Spinal cord (tissue), 10 donors: ENCODE results near the gene CD93. TPM values are rescaled to one million over a fixed set of nuclear protein-coding genes. Genes with fewer than 3 reads are reported as not detected.

Source experiments
- DNase-seq, 6 donors: peaks; one replicate each; pipeline versions ENCODE4 v3.0.0 to v3.0.0-alpha.2; 2013 to 2015; ENCODE audit warnings: low spot score in 6 of 6, low read depth in 4 of 6
- H3K27ac ChIP-seq: one replicate; pipeline ENCODE4 v1.5.1; 2013; ENCODE audit warnings: low read depth, low read length, control low read depth
- H3K27me3 ChIP-seq: one replicate; pipeline ENCODE4 v1.6.1; 2013; ENCODE audit warnings: low read length; ENCODE audit not compliant: control insufficient read depth, insufficient read depth
- H3K36me3 ChIP-seq: one replicate; pipeline ENCODE4 v1.6.1; 2013; ENCODE audit warnings: low read length; ENCODE audit not compliant: control insufficient read depth, insufficient read depth
- H3K4me1 ChIP-seq: one replicate; pipeline ENCODE4 v1.6.1; 2013; ENCODE audit warnings: low read length; ENCODE audit not compliant: control insufficient read depth, insufficient read depth
- H3K4me3 ChIP-seq: one replicate; pipeline ENCODE4 v1.5.1; 2013; ENCODE audit warnings: low read depth, low read length, control low read depth
- H3K9me3 ChIP-seq: one replicate; pipeline ENCODE4 v1.6.1; 2013; ENCODE audit warnings: low read length; ENCODE audit not compliant: control insufficient read depth, insufficient read depth
- WGBS: methylation state at CpG from one replicate; pipeline ENCODE4 v1.1.5; 2013; ENCODE audit warnings: missing lambda C conversion rate; ENCODE audit not compliant: insufficient coverage; 5-methylcytosine and 5-hydroxymethylcytosine counted together
- polyA plus RNA-seq, 2 donors: library from polyadenylated mRNA; unstranded; fragments of 120-200 nt; gene quantifications; one replicate each; pipeline ENCODE4 v1.2.1, GENCODE V29; 2013; ENCODE audit not compliant: insufficient read length in 2 of 2
- total RNA-seq, 2 donors: library from RNA; depleted of rRNA in 1 of 2; stranded (reverse); fragments of 120-200 nt in 1 of 2; fragments of >200 nt in 1 of 2; gene quantifications; one replicate each; pipeline versions ENCODE4 v1.2.3 to v1.2.4, GENCODE V29; 2013 to 2014
- donor health status: healthy.

Gene CD93
- total and polyA plus RNA-seq, 4 donors: 19.6 to 54.5 (median 26.6) TPM

GRCh38 chr20:23066772-23067171, 19.4 kb downstream of the CD93 start:
- H3K36me3 ChIP-seq: no peaks in the 10 kb centered on the region
- no CpG with 5 or more reads among the region's 3 CpGs for WGBS
- peaks cover 5% of the 10 kb centered on the region for H3K4me1 ChIP-seq
- no peak for DNase-seq
- H3K27me3 ChIP-seq: no peaks in the 10 kb centered on the region
- H3K9me3 ChIP-seq: peaks cover 1% of the 10 kb centered on the region
- H3K27ac ChIP-seq: no peak overlapping the region
- no peak overlapping the region for H3K4me3 ChIP-seq

GRCh38 chr20:23065266-23066201, 20.6 kb downstream of the CD93 start:
- no peak overlapping the region for H3K27ac ChIP-seq
- no peaks in the 10 kb centered on the region for H3K27me3 ChIP-seq
- H3K4me1 ChIP-seq: peaks cover 5% of the 10 kb centered on the region
- H3K36me3 ChIP-seq: no peaks in the 10 kb centered on the region
- DNase-seq: peak in 1 of 6 donors; percentile 34
- H3K4me3 ChIP-seq: no peak overlapping the region
- H3K9me3 ChIP-seq: peaks cover 1% of the 10 kb centered on the region
- 59% methylated on average over 2 of the region's 9 CpGs for WGBS

GRCh38 chr20:23063581-23063980, 22.5 kb downstream of the CD93 start:
- Histone ChIP-seq H3K9me3 (no peaks in the 10 kb centered on the region), H3K27me3 (no peaks in the 10 kb centered on the region), H3K4me1 (peaks cover 5% of the 10 kb centered on the region), H3K36me3 (no peaks in the 10 kb centered on the region), H3K27ac (no peak overlapping the region), H3K4me3 (no peak overlapping the region)
- DNase-seq: no peak
- 88% methylated on average over 1 of the region's 2 CpGs for WGBS

- Histone ChIP-seq H3K27me3 (no peaks in the 10 kb centered on the region), H3K9me3 (no peaks in the 10 kb centered on the region), H3K4me3 (no peak overlapping the region), H3K36me3 (no peaks in the 10 kb centered on the region), H3K4me1 (peaks cover 5% of the 10 kb centered on the region), H3K27ac (no peak overlapping the region)
- DNase-seq: no peak
- no CpG with 5 or more reads among the region's 3 CpGs for WGBS
Observed at GRCh38 chr20:23063168-23063567, 23.0 kb downstream of the CD93 start.

GRCh38 chr20:23062632-23063031, 23.5 kb downstream of the CD93 start:
- Histone ChIP-seq H3K27ac (no peak overlapping the region), H3K27me3 (no peaks in the 10 kb centered on the region), H3K9me3 (no peaks in the 10 kb centered on the region), H3K36me3 (no peaks in the 10 kb centered on the region), H3K4me1 (peaks cover 5% of the 10 kb centered on the region), H3K4me3 (no peak overlapping the region)
- DNase-seq: no peak

DNA sequence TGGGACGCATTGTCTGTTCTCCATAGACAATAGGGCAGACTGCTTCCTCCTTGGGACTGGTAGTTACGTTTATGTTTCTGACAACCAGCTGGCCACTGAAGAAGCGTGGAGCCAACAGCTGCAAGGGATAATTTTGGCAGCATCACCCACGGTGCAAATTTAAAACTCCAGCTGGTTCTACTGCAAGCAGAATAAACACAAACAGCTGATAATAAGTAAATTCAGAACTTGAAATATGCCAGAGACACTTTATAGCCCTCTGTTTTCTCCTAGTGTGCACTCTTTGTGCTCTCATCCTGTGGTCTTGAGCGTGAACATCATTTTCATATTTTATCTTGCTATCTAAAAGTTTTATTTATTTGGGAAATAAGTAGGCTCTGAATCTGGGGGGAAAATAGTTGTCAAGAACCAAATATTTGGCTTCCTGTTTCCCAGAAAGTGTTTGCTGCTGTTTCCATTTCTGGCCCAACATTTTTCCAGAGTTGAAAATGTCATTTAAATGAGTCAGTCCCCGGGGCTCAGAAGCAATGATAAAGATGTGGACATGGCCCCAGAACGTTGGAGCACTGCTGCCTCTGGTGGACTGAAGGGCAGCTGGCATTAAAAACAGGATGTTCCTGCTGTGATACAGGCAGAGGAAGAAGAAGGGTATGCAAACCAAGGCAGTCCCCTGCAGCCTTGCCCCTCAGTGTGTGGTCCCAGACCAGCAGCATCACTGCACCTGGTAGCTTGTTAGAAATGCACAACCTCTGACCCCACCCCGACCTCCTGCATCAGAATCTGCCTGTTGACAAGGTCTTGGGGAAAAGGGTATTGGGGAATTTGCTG, 24.2 kb downstream of the CD93 start:
- DNase-seq: peak in 2 of 6 donors; percentile 70 to 91
- H3K27ac ChIP-seq: no peak overlapping the region
- WGBS: 25% methylated on average over 6 of the region's 8 CpGs
- no peaks in the 10 kb centered on the region for H3K36me3 ChIP-seq
- H3K9me3 ChIP-seq: no peaks in the 10 kb centered on the region
- H3K4me1 ChIP-seq: peaks cover 5% of the 10 kb centered on the region
- H3K4me3 ChIP-seq: no peak overlapping the region
- no peaks in the 10 kb centered on the region for H3K27me3 ChIP-seq

DNA sequence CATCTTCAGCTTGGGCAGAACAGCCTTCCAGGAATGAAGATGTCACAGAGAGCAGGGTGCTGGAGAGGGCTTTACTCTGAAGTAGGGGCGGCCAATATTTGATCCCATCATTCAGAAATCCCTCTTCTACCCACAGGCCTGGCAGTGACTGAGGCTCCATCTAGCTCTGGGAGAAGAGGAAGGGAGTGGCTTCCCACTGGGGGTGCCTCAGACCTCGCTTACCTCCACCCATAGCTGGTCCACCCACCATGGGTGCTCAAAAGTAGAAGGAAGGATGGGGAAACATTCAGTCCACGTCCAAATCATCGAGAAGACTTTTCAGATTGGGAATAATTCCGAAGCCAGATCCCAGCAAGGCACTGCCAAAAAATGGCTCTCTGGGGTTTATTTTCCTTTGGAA, 24.9 kb downstream of the CD93 start:
- no peaks in the 10 kb centered on the region for H3K36me3 ChIP-seq
- no peak overlapping the region for H3K4me3 ChIP-seq
- H3K27me3 ChIP-seq: no peaks in the 10 kb centered on the region
- 47% methylated on average over 3 of the region's 5 CpGs for WGBS
- DNase-seq: no peak
- H3K4me1 ChIP-seq: peaks cover 5% of the 10 kb centered on the region
- no peak overlapping the region for H3K27ac ChIP-seq
- no peaks in the 10 kb centered on the region for H3K9me3 ChIP-seq

DNA sequence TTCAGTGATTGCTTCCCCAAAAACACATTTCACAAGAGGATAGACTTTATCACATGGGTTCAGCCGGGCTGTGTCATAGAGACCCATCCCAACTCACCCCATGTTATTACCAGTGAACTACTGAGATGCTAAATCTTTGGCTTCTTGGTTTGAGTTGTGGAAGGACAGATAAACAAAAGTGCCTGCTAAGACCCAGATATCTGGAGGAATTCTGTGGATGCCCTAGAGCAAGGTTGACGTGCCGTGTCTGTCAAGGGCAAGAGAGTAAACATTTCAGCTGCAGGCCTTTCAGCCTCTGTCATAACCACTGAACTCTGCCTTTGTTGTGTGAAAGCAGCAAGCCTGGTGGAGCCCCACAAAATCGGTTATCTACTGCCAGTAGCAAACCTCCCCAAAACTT, 25.5 kb downstream of the CD93 start:
- Histone ChIP-seq H3K4me3 (no peak overlapping the region), H3K4me1 (peaks cover 5% of the 10 kb centered on the region), H3K36me3 (no peaks in the 10 kb centered on the region), H3K27ac (no peak overlapping the region), H3K27me3 (no peaks in the 10 kb centered on the region), H3K9me3 (no peaks in the 10 kb centered on the region)
- WGBS: 86% methylated on average over 3 of the region's 4 CpGs
- no peak for DNase-seq

DNA sequence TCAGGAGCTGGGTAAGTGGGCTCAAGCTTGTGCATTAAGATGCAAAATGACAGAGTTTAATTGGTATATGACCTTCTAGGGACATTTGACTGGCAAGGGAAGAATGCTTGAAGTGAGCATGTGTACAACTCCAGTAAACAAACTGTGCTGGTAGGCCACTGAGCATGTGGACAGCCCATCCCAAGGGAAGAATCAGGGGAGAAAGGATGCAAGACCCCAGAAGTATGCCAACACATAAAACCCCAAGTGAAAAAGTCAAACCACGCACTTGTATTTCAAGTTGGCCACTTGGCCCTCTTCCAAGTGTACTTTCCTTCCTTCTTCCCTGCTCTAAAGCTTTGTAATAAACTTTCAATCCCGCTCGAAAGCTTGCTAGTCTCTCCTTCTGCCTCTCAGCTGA, 26.3 kb downstream of the CD93 start:
- H3K36me3 ChIP-seq: no peaks in the 10 kb centered on the region
- H3K4me1 ChIP-seq: peaks cover 5% of the 10 kb centered on the region
- no peak overlapping the region for H3K27ac ChIP-seq
- H3K27me3 ChIP-seq: no peaks in the 10 kb centered on the region
- H3K4me3 ChIP-seq: no peak overlapping the region
- no peaks in the 10 kb centered on the region for H3K9me3 ChIP-seq
- DNase-seq: no peak
- WGBS: 56% methylated on average over 1 of the region's 3 CpGs
